Mesenteric fat pad (tissue), 1 donor: ENCODE data around the gene MGST2. TPM values are rescaled to one million over a fixed set of nuclear protein-coding genes. Genes with fewer than 3 reads are reported as not detected.

Source experiments
- DNase-seq: peaks from one replicate; pipeline ENCODE4 v3.0.0-alpha.2; 2020; ENCODE audit warnings: low spot score
- total RNA-seq: library from RNA; stranded (reverse); fragmentation: NEBNext Ultra II Directional; extraction: Animal tissue kit (Norgen Biotek cat#: 25700); gene quantifications from one replicate; pipeline ENCODE4 v1.2.1, GENCODE V29; 2021
- donor health status: DM: yes; HTN: yes; CAD: no.

MGST2 gene
- total RNA-seq, 1 donor from 2014 or later = 53.7 TPM

DNA sequence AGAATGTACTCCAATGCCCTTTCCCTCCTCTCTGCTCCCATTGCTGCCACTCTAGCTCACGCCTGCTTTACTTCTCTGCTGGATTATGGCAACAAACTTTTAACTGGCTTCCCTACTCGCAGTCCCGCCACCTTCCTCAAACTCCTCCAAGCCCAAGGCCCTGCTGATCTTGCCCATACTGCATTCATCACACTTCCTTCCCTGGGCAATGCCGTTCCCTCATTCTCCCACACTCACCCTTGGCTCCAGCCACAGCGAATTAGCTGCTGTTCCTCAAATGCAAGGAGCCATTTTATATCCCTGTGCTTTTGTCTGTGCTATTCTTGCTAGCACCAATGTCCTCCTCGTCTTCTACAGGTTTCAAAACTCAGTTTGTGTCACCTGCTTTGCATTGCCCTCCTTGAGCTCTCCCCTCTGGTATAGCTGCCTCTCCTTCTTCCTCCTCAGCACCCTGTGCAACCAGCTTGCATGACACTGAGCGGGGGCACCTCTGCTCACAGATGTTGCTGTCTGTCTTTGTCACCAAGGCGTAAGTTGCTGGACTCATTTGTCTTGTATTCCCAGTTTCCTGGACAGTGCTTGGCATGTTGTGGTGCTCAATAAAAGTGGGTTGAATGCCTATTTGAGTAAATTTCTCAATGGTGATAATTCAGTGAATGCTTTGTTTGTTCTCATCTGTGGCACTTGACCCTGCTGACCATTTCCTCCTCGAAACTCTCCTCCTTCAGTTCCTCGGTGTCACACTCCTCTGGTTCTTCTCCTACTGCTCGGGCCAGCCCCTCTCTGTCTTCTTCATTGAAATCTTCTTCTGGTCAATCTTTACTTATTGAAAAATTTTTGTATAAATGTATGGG is 22.4 kb upstream of the MGST2 start:
- DNase-seq = no peak

DNA sequence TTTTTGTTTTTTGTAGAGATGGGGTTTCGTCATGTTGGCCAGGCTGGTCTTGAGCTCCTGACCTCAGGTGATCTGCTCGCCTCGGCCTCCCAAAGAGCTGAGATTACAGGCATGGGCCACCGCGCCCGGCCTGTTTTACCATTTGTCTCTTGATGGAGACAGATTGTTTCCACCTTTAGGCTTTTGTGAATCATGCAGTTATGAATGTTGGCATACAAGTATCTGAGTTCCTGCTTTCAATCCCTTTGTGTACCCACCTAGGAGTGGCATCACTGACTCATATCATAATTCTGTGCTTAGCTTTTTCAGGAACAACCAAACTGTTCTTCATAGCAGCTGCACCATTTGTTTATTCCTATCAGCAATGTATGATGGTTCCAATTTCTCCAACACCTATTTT is 20.2 kb upstream of the MGST2 start:
- DNase-seq = no peak

DNA sequence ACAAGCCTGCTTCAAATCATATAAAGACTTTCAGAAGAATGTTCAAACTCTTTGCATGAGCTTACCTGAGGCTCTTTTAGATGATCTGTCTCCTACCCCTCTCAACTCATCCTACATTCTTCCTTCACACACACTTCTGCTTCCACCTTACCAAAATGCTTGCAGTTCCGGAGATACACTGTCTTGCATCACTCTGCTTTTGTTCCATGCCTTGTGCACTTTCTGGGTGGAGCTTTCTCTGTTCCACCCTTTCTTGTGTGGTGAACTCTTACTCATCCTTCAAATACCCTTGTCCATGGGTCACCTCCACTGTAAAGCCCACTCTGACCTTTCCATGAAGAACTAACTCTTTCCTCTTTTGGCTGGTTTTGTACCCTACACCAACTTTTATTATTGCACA is 18.4 kb upstream of the MGST2 start:
- no peak for DNase-seq

DNA sequence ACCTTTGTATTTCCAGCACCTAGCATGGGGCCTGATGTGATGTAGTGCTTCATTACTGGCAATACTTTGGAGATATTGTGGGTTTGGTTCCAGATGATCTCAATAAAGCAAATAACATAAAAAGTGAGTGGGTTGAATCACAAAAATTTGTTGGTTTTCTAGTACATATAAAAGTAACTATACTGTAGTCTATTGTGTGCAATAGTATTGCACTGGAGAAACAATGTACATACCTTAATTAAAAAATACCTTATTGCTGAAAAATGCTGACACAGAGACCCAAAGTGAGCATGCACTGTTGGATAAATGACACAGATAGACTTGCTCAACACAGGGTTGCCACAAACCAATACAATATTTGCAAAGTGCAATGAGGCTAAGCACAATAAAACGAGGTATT is 17.7 kb upstream of the MGST2 start:
- no peak for DNase-seq

DNA sequence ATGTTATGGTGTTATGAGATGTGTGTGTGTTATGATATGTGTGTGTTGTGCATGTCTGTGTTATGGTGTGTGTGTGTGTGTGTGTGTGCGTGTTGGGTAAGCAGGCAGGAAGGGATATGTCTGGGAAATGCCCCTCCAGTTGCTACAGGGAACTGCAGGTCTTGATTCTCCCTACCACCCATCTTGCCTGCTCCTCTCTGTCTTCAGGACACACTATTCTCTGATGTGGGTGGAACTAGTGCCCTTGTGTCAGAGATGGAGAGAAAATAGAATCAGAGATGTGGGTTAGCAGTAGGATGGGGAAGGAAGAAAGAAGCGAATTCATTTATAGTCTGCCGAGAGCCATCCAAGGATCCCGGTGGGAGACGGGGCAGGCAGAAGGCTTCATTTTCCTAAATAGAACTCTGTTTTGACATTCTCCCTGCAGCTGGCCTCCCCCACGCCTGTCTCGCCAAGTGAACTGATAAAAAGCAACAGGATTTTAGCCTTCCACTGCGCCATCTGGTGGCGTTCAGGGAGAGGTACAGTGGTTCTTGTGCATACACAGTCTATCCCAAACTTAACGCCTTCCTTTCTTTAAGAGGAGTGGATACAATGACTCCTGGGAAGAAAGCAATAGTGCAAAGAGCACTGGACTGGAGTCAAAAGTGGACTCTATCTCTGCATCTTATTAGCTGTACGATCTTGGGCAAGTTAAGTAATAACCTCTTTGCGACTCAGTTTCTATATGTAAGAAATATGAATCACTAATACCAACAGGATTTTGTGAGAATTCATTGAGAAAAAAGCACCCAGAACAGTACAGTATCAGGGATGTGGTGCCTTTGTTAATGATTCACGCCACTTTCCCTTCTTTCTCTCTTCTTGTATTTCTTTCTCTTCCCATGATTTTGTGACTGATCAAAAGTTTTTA is 14.1 kb upstream of the MGST2 start:
- no peak for DNase-seq

DNA sequence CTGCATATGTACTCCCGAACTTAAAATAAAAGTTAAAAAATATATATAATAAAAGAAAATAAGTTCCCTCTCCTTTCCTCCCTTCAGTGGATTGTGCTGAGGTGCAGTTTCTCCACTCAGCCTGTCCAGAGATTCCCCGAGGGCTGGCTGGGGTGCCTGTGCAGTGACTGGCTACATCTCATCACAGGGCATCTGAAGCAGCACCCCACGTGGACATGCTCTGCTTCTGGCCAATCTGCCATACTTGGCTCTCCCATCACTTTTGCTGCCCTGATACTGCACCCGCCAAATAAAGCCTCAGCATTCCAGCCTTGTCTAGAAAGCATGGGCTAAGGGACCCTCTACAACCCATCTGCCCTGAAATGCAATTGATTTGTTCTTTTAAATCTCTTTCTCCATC is 11.1 kb upstream of the MGST2 start:
- no peak for DNase-seq

DNA sequence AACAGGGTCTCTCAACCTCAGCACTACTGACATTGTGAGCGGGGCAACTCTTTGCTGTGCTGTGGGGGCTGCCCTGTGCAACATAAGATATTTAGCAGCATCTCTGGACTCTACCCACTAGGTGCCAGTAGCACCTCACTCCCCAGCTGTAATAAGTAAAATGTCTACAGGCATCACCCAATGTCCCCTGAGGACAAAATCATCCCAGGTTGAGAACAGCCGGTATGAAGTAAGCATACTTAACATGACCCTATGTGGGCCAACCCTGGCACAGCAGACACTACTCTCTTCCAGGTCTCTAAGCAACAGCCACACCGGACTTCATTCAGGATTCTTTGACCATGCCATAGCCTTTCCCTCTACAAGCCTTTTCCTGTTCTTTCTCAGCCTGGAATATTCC is 10.5 kb upstream of the MGST2 start:
- no peak for DNase-seq

DNA sequence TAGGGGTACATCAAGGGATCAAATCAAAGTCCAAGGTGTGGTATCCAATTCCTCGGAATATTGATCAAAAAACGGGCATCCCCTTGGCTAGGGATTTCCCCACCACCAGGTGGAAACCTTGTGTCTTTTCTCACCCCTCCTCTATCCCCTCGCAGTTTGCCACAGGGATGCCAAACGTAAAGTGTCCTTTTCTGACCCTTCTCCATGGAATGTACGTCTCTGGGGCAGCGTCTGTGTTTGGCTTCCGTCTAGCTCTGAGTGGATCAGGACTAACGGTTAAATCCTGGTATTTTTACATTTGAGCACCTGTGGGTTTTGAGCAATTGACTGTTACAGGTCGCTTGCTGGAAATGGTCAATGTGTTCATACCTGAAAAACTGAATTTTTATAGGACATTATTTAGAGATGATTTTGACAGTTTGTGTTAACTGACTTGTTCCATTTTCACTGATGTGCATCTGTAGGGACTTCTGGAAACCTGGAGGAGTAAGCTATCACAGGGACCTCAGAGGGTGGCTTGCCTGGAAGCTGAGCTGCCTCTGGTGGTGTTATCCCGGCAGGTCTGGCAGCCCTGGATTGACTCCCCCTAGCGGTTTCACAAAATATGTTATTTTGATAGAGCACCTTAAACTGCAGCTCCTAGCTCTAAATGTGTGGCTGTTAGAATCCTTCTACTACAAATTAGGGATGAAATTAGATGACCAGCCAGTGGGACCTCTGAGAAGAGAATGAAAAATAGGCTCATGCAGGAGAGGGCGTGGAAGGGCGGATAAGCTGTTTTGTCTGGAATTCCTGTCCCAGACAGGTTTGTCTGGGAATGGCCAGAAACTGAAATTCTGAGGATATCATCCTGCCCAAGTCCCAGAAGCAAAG is 8.8 kb upstream of the MGST2 start:
- no peak for DNase-seq

DNA sequence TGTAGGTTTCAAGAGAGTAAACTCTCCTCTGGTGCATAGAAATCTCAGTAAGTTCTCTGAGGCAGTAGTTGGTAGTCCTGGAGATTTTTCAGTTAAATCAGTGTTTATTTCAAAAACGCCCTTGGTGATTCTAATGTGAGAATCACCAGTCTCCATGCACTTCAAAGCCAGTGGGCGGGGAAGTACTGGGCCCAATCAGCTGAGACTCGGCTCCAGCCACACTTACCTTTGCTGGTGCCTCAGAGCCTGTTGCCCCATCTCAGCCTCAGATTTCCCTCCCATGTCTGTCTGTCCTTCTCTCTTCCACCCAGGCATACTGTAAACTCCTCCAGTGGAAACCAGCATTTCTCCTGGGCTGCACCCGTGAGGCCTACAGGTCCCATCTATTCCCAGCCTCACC is 7.4 kb upstream of the MGST2 start:
- DNase-seq = no peak

DNA sequence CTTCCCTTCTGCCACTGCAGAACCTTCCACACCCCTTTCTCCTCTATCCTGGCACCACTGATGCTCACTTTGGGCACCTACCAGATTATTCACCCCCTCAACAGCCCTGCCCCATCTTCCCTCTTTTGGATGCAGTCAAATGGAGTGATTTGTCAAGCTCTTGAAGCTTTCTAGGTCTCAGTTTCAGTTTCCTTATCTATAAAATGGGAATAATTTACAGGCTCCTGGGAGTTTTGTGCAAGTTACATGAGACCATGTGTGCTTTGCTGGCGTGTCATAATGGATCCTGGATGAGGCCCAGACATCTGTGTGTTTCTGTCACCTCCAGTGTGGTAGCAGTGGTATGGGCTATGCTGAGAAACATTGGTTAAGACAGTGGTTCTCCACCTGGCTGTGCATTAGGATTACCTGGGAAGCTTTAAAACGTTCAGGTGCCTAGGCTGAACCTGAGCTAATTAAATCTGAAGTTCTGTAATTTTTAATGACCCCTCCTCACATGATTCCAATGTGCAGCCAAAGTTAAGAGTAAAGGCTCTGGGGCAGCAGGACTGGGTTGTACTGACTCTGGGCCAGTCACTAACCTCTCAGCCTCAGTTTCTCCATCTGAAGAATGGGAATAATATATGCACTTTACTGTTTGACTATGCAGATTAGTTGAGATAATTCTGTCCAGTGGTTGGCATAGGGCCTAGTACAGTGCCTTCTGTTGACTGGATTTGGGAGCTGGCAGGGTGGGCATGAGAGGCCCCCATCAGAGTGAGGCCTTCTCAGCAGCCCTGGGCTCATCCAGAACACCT is 6.8 kb upstream of the MGST2 start:
- no peak for DNase-seq

DNA sequence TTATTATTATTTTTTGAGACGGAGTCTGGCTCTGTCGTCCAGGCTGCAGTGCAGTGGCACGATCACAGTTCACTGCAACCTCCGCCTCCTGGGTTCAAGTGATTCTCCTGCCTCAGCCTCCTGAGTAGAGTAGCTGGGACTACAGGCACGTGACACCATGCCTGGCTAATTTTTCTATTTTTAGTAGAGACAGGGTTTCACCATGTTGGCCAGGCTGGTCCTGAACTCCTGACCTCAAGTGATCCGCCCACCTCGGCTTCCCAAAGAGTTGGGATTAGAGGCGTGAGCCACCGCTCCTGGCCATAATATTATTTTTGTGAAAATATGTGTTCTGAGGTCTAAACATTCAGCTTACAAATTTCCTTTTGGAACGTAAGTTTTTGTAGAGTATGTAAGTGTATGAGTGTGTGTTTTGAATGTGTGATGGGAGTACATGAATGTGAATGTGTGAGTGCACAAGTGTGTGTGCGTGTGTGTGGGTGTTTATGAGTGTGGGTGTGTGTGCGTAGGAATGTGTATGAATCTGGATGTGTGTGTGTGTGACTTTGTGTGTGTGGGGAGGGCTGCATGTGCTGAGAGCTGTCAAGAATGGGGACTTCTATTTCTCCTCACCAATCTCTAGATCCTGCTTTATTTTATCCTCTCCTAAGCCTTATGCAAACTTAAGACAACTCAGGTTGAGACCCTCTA is 5.7 kb upstream of the MGST2 start:
- DNase-seq = no peak

DNA sequence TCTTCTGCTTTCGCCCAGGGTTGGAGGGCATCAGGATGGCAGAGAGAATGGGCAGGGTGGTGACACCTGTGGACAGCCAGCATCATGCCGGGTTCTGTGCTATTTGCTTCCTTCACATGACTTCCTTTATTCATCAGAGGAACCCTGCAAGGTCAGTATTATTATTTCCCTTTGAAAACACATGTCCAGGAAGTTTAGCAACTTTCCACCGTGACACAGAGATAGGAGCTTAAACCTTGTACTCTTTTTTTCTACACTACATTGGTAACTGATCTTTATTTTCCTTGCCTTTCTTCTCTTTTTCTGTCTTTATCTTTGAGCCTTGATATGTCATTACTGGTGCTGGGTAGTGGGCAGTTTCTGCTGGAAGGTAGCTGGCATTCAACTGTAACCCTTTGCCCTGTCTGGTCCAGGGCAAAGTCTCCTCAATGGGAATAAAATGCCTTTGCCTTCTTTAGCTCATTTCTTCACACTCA is 5.0 kb upstream of the MGST2 start:
- DNase-seq = no peak

DNA sequence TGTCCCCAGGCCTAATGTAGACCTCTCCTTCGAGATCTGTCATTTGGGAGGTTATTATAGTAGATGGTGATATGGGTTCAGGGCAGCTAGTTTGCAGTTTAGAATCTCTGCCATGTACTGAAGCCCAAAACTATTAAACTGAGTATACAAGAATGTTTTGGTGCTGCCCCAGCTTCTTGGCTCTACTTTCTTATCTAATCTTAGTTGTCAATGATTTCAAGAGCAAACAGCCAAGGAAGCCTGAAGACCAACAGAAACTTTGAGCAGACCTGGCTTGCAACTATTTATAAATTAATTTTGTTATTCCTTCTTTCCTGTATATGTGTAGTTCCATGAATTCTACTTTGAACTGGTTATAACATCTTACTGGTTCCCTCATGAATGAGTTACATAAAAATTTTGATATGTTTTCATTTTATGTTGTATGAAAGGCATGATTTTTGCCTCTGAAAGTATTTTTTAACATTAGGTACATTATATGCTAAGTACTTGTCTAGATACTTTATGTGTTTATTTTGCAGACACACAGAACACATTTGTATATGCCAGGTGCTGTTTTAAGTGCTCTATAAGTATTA is 2.0 kb upstream of the MGST2 start:
- no peak for DNase-seq

DNA sequence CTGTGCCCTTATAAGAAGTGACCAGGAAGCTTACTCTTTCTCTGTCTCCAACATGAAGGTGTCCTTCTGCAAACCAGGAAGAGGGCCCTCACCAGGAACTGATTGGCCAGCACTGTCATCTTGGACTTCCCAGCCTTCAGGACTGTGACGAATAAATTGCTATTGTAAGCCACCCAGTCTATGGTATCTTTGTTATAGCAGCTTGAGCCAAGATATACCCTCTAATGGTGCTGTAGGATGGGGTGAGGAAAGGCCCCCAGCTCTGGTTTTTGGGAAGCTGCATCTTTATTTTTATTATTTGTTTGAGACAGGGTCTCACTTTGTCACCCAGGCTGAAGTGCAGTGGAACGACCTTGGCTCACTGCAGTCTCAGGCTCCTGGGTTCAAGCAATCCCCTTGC is 1.2 kb upstream of the MGST2 start:
- no peak for DNase-seq

DNA sequence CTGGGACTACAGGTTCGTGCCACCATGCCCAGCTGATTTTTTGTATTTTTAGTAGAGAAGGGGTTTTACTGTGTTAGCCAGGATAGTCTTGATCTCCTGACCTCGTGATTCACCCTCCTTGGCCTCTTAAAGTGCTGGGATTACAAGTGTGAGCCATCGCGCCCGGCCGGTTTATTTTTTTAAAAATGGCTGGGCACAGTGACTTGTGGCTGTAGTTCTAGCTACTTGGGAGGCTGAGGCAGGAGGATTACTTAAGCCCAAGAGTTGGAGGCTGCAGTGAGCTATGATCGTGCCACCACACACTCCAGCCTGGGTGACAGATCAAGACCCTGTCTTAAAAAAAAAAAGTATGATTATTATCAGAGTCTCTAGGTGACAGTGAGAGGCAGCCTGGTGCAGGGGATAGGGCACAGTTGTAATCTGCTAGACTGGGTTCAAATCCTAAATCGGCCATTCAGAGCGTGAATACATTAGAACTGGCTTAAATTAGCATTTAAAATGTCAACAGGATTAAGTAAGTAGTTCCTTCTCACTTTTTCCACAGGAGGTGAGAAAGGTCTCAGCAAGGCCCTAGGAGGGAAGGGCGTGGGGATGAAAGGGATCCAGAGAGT is 435 bp upstream of the MGST2 start:
- no peak for DNase-seq

DNA sequence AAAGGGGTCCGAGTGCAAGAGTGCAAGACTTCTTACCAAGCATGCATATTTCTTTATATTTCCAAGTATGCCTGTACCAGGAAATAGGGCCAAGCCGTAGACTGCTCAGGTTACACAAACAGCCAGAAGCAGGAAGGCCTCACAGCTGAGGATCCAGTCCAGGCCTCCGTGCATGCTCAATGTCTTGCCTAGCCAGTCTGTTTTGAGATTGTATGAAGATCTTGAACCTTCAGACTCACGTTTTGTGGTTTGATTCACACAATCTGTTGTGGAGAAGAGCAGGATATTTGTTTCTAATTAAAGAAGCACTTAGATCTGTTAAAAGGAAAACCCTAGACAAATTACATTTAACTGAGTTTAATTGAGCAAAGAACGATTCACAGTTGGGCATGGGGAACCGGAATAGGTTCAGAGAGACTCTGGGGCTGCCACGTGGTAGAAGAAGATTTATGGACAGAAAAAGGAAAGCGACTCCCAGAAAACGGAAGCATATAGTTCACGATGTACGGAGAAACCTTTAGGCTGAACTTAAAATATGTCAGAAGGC is 1.2 kb downstream of the MGST2 start:
- no peak for DNase-seq

DNA sequence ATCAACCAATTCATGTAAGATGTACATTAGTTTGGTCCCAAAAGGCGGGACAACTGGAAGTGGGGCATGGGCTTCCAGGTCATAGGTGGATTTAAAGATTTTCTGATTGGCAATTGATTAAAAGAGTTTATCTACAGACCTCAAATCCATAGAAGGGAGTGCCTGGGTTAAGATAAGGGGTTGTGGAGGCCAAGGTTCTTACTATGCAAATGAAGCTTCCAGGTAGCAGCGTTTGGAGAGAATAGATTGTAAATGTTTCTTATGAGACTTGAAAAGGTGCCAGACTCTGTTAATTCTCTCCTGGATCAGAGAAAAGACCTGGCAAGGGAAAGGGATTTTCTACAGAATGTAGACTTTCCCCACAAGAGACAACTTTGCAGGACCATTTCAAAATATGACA is 2.4 kb downstream of the MGST2 start:
- DNase-seq = no peak

DNA sequence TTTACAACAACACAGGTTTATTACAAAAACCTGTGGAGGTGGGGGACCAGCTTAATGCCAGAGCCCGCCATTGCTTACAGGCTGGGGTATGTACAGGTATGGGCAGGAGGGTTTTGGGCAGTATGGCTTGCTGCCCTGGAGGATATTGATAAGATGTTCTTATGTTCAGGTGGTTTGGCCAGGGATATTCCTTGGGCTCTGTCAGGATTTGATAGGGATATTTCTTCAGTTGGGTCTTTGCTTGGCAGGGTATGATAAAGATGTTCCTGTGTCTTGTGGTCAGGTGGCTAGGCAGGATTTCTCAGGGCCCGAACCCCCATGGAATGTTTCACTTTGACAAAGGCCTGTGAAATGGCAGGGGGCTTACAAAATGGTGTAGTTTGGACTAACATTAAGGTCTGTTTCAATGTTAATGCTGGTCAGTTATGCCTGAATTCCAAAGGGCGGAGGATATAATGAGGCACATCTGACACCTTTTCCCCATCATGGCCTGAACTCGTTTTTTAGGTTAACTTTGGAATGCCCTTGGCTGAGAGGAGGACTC is 3.1 kb downstream of the MGST2 start:
- DNase-seq = no peak
